K562 (cell line): Measurements from ENCODE around the gene MPND. TPM values are rescaled to one million over a fixed set of nuclear protein-coding genes. Genes with fewer than 3 reads are reported as not detected.

Experiments
- ARID2 ChIP-seq: fragments of 450-650 bp; IDR thresholded peaks from 2 replicates; pipeline ENCODE4 v1.6.1; 2017; ENCODE audit warnings: antibody characterized with exemption, mild to moderate bottlenecking
- CBFA2T3 ChIP-seq: fragments of 450-650 bp; IDR thresholded peaks from 2 replicates; pipeline ENCODE4 v1.6.1; 2017
- CHD1 ChIP-seq: fragments of 200-600 bp; sonication (generic); IDR thresholded peaks from one replicate; pipeline ENCODE4 v1.6.1; 2012; ENCODE audit warnings: mild to moderate bottlenecking, moderate library complexity, low read length, inconsistent platforms
- DMBX1 ChIP-seq: fragments of 250-450 bp; sonication (Bioruptor Pico); IDR thresholded peaks from 2 replicates; pipeline ENCODE4 v1.8.0; 2022; ENCODE audit warnings: inconsistent platforms, mild to moderate bottlenecking, moderate library complexity, borderline replicate concordance
- ELF4 ChIP-seq: fragments of 450-650 bp; formaldehyde crosslinking; IDR thresholded peaks from 2 replicates; pipeline ENCODE4 v1.4.0; 2022; ENCODE audit warnings: missing genetic modification characterization
- LARP7 ChIP-seq: fragments of 450-650 bp; IDR thresholded peaks from 2 replicates; pipeline ENCODE4 v1.6.1; 2016
- MLLT1 ChIP-seq, 2 experiments: fragments of 450-650 bp; IDR thresholded peaks; 2 replicates each; pipeline ENCODE4 v1.6.1; 2016
- MLX ChIP-seq, 2 experiments: fragments of 450-650 bp in 1 of 2; sonication (generic) in 1 of 2; formaldehyde crosslinking; conservative IDR thresholded peaks; 2 replicates each; pipeline versions ENCODE4 v1.4.0 to v1.8.1; 2020 to 2022; ENCODE audit warnings: mild to moderate bottlenecking in 1 of 2, missing genetic modification reagents in 1 of 2
- MTF1 ChIP-seq: fragments of 250-450 bp; sonication (Bioruptor Pico); IDR thresholded peaks from 2 replicates; pipeline ENCODE4 v1.9.0; 2021; ENCODE audit warnings: moderate library complexity, mild to moderate bottlenecking, inconsistent platforms, borderline replicate concordance
- NR1H2 ChIP-seq: sonication (generic); formaldehyde crosslinking; IDR thresholded peaks from 2 replicates; pipeline ENCODE4 v1.4.0; 2020; ENCODE audit warnings: mild to moderate bottlenecking, missing genetic modification reagents
- NRF1 ChIP-seq, 2 experiments: fragments of 450-650 bp; IDR thresholded peaks in 1 of 2; conservative IDR thresholded peaks in 1 of 2; 2 replicates each; pipeline ENCODE4 v1.6.1; 2014; ENCODE audit warnings: mild to moderate bottlenecking in 2 of 2
- PRPF4 ChIP-seq: fragments of 200-400 bp; formaldehyde crosslinking; IDR thresholded peaks from one replicate; pipeline ENCODE4 v1.6.1; 2017; ENCODE audit warnings: low read length, low read depth, mild to moderate bottlenecking; ENCODE audit not compliant: insufficient read depth, poor library complexity, severe bottlenecking
- SFPQ ChIP-seq: fragments of 200-400 bp; formaldehyde crosslinking; IDR thresholded peaks from 2 replicates; pipeline ENCODE4 v1.6.1; 2017; ENCODE audit warnings: mild to moderate bottlenecking, low read depth, low read length, moderate library complexity
- SNIP1 ChIP-seq: fragments of 450-650 bp; IDR thresholded peaks from 2 replicates; pipeline ENCODE4 v1.7.1; 2017; ENCODE audit warnings: low read depth, mild to moderate bottlenecking
- SRSF3 ChIP-seq: fragments of 200-400 bp; formaldehyde crosslinking; IDR thresholded peaks from 2 replicates; pipeline ENCODE4 v1.6.1; 2016; ENCODE audit warnings: mild to moderate bottlenecking, low read length, moderate library complexity; ENCODE audit not compliant: insufficient read depth
- TEAD1 ChIP-seq, 2 experiments: fragments of 450-650 bp in 1 of 2; sonication (generic) in 1 of 2; formaldehyde crosslinking; IDR thresholded peaks; 2 replicates each; pipeline versions ENCODE4 v1.4.0 to v1.8.0; 2020 to 2022; ENCODE audit warnings: mild to moderate bottlenecking in 2 of 2, missing genetic modification reagents in 1 of 2
- TEAD2 ChIP-seq: fragments of 450-650 bp; IDR thresholded peaks from 2 replicates; pipeline ENCODE4 v1.6.1; 2016; ENCODE audit warnings: missing genetic modification characterization, control low read depth, missing compliant biosample characterization
- TRIM24 ChIP-seq, 2 experiments: fragments of 450-650 bp; IDR thresholded peaks; 2 replicates each; pipeline ENCODE4 v1.6.1; 2016
- ZNF174 ChIP-seq: fragments of 250-450 bp; sonication (Bioruptor Pico); IDR thresholded peaks from 2 replicates; pipeline ENCODE4 v1.4.0; 2020; ENCODE audit warnings: mild to moderate bottlenecking
- ZNF175 ChIP-seq: fragments of 200-800 bp; sonication (Bioruptor generic); IDR thresholded peaks from 2 replicates; pipeline ENCODE4 v1.6.1; 2016; ENCODE audit warnings: low read depth, mild to moderate bottlenecking, missing genetic modification characterization, missing compliant biosample characterization
- ZNF184 ChIP-seq: sonication (generic); formaldehyde crosslinking; IDR thresholded peaks from 2 replicates; pipeline ENCODE4 v1.5.0; 2020; ENCODE audit warnings: missing genetic modification reagents
- ZNF24 ChIP-seq: fragments of 450-650 bp; IDR thresholded peaks from 2 replicates; pipeline ENCODE4 v1.6.1; 2016
- polyA plus RNA-seq, 8 experiments: library from polyadenylated mRNA; depleted of rRNA in 4 of 8; stranded (reverse) in 5 of 8; unstranded in 3 of 8; fragments of >200 nt; fragmentation: Nextera tagmentation in 2 of 8; fragmentation: Illumina TruSeq in 1 of 8; extraction: Ambion mirVana in 2 of 8; extraction: Trizol in 1 of 8; gene quantifications; 2 replicates each; pipeline versions ENCODE4 v1.2.1 to v1.2.3, GENCODE V29; 2011 to 2014; ENCODE audit warnings: inconsistent platforms in 1 of 8, missing spikeins in 1 of 8
- total RNA-seq, 7 experiments: library from RNA; depleted of rRNA in 6 of 7; stranded (reverse); fragments of >200 nt in 6 of 7; fragmentation: Illumina TruSeq in 2 of 7; extraction: Trizol in 2 of 7; gene quantifications; 2 replicates each; pipeline versions ENCODE4 v1.2.1 to v1.2.3, GENCODE V29; 2011 to 2021; ENCODE audit warnings: low replicate concordance in 1 of 7
- TF ChIP-seq, protein P1 (sequence below): fragments of 250-450 bp; sonication (Bioruptor Pico); IDR thresholded peaks from 2 replicates; pipeline ENCODE4 v1.5.0; 2020; ENCODE audit warnings: mild to moderate bottlenecking

The MPND gene
- total and polyA plus RNA-seq, 9 of the 15 experiments (the other 6 are each of a cell fraction or from before 2014, with no cell fraction given) = 0.25 to 14.0 (median 3.9) TPM

- peak; percentile 75 to 79 for TF ChIP-seq NRF1 (conservative IDR thresholded peaks at IDR 0.05 in 1 of 2, IDR thresholded peaks at IDR 0.05 in 1 of 2)
- TF ChIP-seq SRSF3 = no peak
- TF ChIP-seq MLLT1 (IDR thresholded peaks at IDR 0.05) = 0 out of 4 replicates have a peak, but pooled peaks of 1 of the 2 experiments have one; percentile 40
- peak; percentile 76; the same call in 1 of the 2 replicates for TF ChIP-seq TEAD2 (tag)
- peak; percentile 70 for TF ChIP-seq CBFA2T3
- peak; percentile 12; the same call in 1 of the 2 replicates for TF ChIP-seq LARP7
- no peak for TF ChIP-seq SFPQ
- TF ChIP-seq PRPF4 = no peak
- no peak for TF ChIP-seq ARID2
- TF ChIP-seq ZNF184 (CRISPR knock-in tag) = no peak
- no peak for TF ChIP-seq SNIP1
- TF ChIP-seq NR1H2 (CRISPR knock-in tag) = no peak
- peak; percentile 77 for TF ChIP-seq ZNF24
- TF ChIP-seq, protein P1, sequence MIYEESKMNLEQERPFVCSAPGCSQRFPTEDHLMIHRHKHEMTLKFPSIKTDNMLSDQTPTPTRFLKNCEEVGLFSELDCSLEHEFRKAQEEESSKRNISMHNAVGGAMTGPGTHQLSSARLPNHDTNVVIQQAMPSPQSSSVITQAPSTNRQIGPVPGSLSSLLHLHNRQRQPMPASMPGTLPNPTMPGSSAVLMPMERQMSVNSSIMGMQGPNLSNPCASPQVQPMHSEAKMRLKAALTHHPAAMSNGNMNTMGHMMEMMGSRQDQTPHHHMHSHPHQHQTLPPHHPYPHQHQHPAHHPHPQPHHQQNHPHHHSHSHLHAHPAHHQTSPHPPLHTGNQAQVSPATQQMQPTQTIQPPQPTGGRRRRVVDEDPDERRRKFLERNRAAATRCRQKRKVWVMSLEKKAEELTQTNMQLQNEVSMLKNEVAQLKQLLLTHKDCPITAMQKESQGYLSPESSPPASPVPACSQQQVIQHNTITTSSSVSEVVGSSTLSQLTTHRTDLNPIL = no peak
- no peak for TF ChIP-seq CHD1
- peak; percentile 88; the same call in 1 of the 2 replicates for TF ChIP-seq ZNF174 (CRISPR knock-in tag)
- TF ChIP-seq DMBX1 (CRISPR knock-in tag) = peak; percentile 95; the same call in 1 of the 2 replicates
- peak; percentile 93 for TF ChIP-seq ELF4
- peak in 1 of 2 experiments; percentile 83; a peak in 2 of 4 replicates for TF ChIP-seq MLX (CRISPR knock-in tag; conservative IDR thresholded peaks at IDR 0.05)
- peak; percentile 79 for TF ChIP-seq MTF1
- TF ChIP-seq TRIM24 (IDR thresholded peaks at IDR 0.05) = peak; percentile 66 to 84; a peak in 3 of 4 replicates
- peak; percentile 94 for TF ChIP-seq ZNF175 (CRISPR knock-in tag)
- TF ChIP-seq TEAD1 (CRISPR knock-in tag; IDR thresholded peaks at IDR 0.05) = peak; percentile 93 to 94
Observed at GRCh38 chr19:4374498-4375163, 31.3 kb downstream of the MPND start (continued).
